ENCODE measurements around the gene GOLGA8S. TPM values are rescaled to one million over a fixed set of nuclear protein-coding genes. Genes with fewer than 3 reads are reported as not detected.
"Not testable (repeated sequence)": the region's sequence is repeated elsewhere in the genome, so short reads cannot be mapped to it uniquely, and the experiment has no call there.

Gene GOLGA8S
- 1 to 10 TPM; 2.4 to 3.8 TPM for total RNA-seq

GRCh38 chr15:23354448-23354847 is at the start of gene GOLGA8S:
GOLGA8S (plus strand) TSS chr15:23354748; CDS start chr15:23354810, 62 bp downstream.
- not testable (repeated sequence) for H3K36me3 Mint-ChIP-seq; H3K4me1 Mint-ChIP-seq (ENCODE audit: low read depth in 2 of 2); ATAC-seq; H3K4me3 Mint-ChIP-seq; H3K9me3 Mint-ChIP-seq; H3K27me3 Mint-ChIP-seq; DNase-seq (ENCODE audit: low spot score); H3K27ac Mint-ChIP-seq

- peak overlapping the region; percentile 85 for H3K4me3 Mint-ChIP-seq
- peak overlapping the region; percentile 66 to 85 for H3K27ac Mint-ChIP-seq
- not testable (repeated sequence) for ATAC-seq; H3K9me3 Mint-ChIP-seq; DNase-seq (ENCODE audit: low spot score); H3K27me3 Mint-ChIP-seq
- H3K4me1 Mint-ChIP-seq (ENCODE audit: low read depth in 2 of 2): peaks cover 19 to 30% of the 10 kb centered on the region in 2 donors
- peaks cover 16% of the 10 kb centered on the region for H3K36me3 Mint-ChIP-seq
These were observed 49.7 kb upstream of the GOLGA8S start for GRCh38 chr15:23304805-23305204.

- DNase-seq (ENCODE audit: low spot score); ATAC-seq; H3K9me3 Mint-ChIP-seq; H3K27ac Mint-ChIP-seq; H3K27me3 Mint-ChIP-seq: not testable (repeated sequence)
- H3K4me3 Mint-ChIP-seq: peak overlapping the region; percentile 48
- H3K36me3 Mint-ChIP-seq: peaks cover 22% of the 10 kb centered on the region
- peaks cover 19 to 30% of the 10 kb centered on the region in 2 donors for H3K4me1 Mint-ChIP-seq (ENCODE audit: low read depth in 2 of 2)
These were observed 48.6 kb upstream of the GOLGA8S start for GRCh38 chr15:23305921-23306320.

GRCh38 chr15:23311233-23311632 is 43.3 kb upstream of the GOLGA8S start:
- H3K4me3 Mint-ChIP-seq; H3K27ac Mint-ChIP-seq; ATAC-seq; H3K27me3 Mint-ChIP-seq; H3K9me3 Mint-ChIP-seq; DNase-seq (ENCODE audit: low spot score): not testable (repeated sequence)
- Mint-ChIP-seq H3K36me3 (peaks cover 18% of the 10 kb centered on the region), H3K4me1 (ENCODE audit: low read depth in 2 of 2) (peaks cover 12 to 13% of the 10 kb centered on the region in 2 donors)

GRCh38 chr15:23334096-23334495 is 20.5 kb upstream of the GOLGA8S start, which contains the start of gene GOLGA6L26:
GOLGA6L26 (minus strand) TSS chr15:23334196; CDS start chr15:23334135, 61 bp downstream.
- H3K4me1 Mint-ChIP-seq (ENCODE audit: low read depth in 2 of 2); ATAC-seq; DNase-seq (ENCODE audit: low spot score); H3K4me3 Mint-ChIP-seq; H3K36me3 Mint-ChIP-seq; H3K27ac Mint-ChIP-seq; H3K9me3 Mint-ChIP-seq; H3K27me3 Mint-ChIP-seq: not testable (repeated sequence)

GRCh38 chr15:23362622-23363021 is 8.1 kb downstream of the GOLGA8S start:
- not testable (repeated sequence) for H3K27ac Mint-ChIP-seq; H3K9me3 Mint-ChIP-seq; ATAC-seq; H3K4me1 Mint-ChIP-seq (ENCODE audit: low read depth in 2 of 2); H3K36me3 Mint-ChIP-seq; H3K4me3 Mint-ChIP-seq; DNase-seq (ENCODE audit: low spot score); H3K27me3 Mint-ChIP-seq

GRCh38 chr15:23364261-23364660 is 9.7 kb downstream of the GOLGA8S start:
- not testable (repeated sequence) for H3K9me3 Mint-ChIP-seq; DNase-seq (ENCODE audit: low spot score); H3K27ac Mint-ChIP-seq; H3K4me1 Mint-ChIP-seq (ENCODE audit: low read depth in 2 of 2); H3K36me3 Mint-ChIP-seq; ATAC-seq; H3K4me3 Mint-ChIP-seq; H3K27me3 Mint-ChIP-seq

GRCh38 chr15:23370578-23370977 is 16.0 kb downstream of the GOLGA8S start:
- DNase-seq (ENCODE audit: low spot score) (no peak), ATAC-seq (no peak)
- peaks cover 0 to 3% of the 10 kb centered on the region in 2 donors for H3K27me3 Mint-ChIP-seq
- no peaks in the 10 kb centered on the region for H3K4me1 Mint-ChIP-seq (ENCODE audit: low read depth in 2 of 2)
- H3K36me3 Mint-ChIP-seq: no peaks in the 10 kb centered on the region
- no peak overlapping the region for H3K4me3 Mint-ChIP-seq
- no peak overlapping the region for H3K27ac Mint-ChIP-seq
- no peaks in the 10 kb centered on the region for H3K9me3 Mint-ChIP-seq

- not testable (repeated sequence) for H3K27ac Mint-ChIP-seq; H3K36me3 Mint-ChIP-seq; DNase-seq (ENCODE audit: low spot score); H3K4me1 Mint-ChIP-seq (ENCODE audit: low read depth in 2 of 2); H3K4me3 Mint-ChIP-seq; ATAC-seq; H3K27me3 Mint-ChIP-seq; H3K9me3 Mint-ChIP-seq
These were observed 16.6 kb downstream of the GOLGA8S start for GRCh38 chr15:23371134-23371533.

GRCh38 chr15:23371868-23372267 is 17.3 kb downstream of the GOLGA8S start:
- not testable (repeated sequence) for H3K9me3 Mint-ChIP-seq; H3K27me3 Mint-ChIP-seq; DNase-seq (ENCODE audit: low spot score); H3K27ac Mint-ChIP-seq; H3K4me3 Mint-ChIP-seq; H3K4me1 Mint-ChIP-seq (ENCODE audit: low read depth in 2 of 2); H3K36me3 Mint-ChIP-seq; ATAC-seq

- Mint-ChIP-seq H3K27ac (no peak overlapping the region), H3K27me3 (peaks cover 0 to 5% of the 10 kb centered on the region in 2 donors), H3K36me3 (no peaks in the 10 kb centered on the region), H3K4me3 (no peak overlapping the region), H3K9me3 (no peaks in the 10 kb centered on the region), H3K4me1 (ENCODE audit: low read depth in 2 of 2) (no peaks in the 10 kb centered on the region)
- ATAC-seq: no peak
- DNase-seq (ENCODE audit: low spot score): no peak
These were observed 17.7 kb downstream of the GOLGA8S start for GRCh38 chr15:23372284-23372683.

GRCh38 chr15:23372891-23373600 is 18.5 kb downstream of the GOLGA8S start:
- H3K9me3 Mint-ChIP-seq; H3K4me3 Mint-ChIP-seq; H3K4me1 Mint-ChIP-seq (ENCODE audit: low read depth in 2 of 2); H3K36me3 Mint-ChIP-seq; H3K27ac Mint-ChIP-seq; H3K27me3 Mint-ChIP-seq; DNase-seq (ENCODE audit: low spot score); ATAC-seq: not testable (repeated sequence)

- DNase-seq (ENCODE audit: low spot score); ATAC-seq; H3K4me1 Mint-ChIP-seq (ENCODE audit: low read depth in 2 of 2); H3K36me3 Mint-ChIP-seq; H3K27ac Mint-ChIP-seq; H3K27me3 Mint-ChIP-seq; H3K9me3 Mint-ChIP-seq; H3K4me3 Mint-ChIP-seq: not testable (repeated sequence)
These were observed 19.7 kb downstream of the GOLGA8S start for GRCh38 chr15:23374226-23374625.

GRCh38 chr15:23378946-23379345 is 24.4 kb downstream of the GOLGA8S start:
- H3K27me3 Mint-ChIP-seq; H3K4me3 Mint-ChIP-seq; H3K4me1 Mint-ChIP-seq (ENCODE audit: low read depth in 2 of 2); H3K27ac Mint-ChIP-seq; H3K36me3 Mint-ChIP-seq; DNase-seq (ENCODE audit: low spot score); ATAC-seq; H3K9me3 Mint-ChIP-seq: not testable (repeated sequence)

- not testable (repeated sequence) for ATAC-seq; H3K9me3 Mint-ChIP-seq; H3K27ac Mint-ChIP-seq; DNase-seq (ENCODE audit: low spot score); H3K36me3 Mint-ChIP-seq; H3K27me3 Mint-ChIP-seq; H3K4me3 Mint-ChIP-seq; H3K4me1 Mint-ChIP-seq (ENCODE audit: low read depth in 2 of 2)
These were observed 26.2 kb downstream of the GOLGA8S start for GRCh38 chr15:23380700-23381099.

Measured in natural killer cell treated with Interleukin-12 subunit alpha and Interleukin-12 subunit beta and Interleukin-15 and Interleukin-18, amount 100 ng/mL, for 72 hours (primary cell).